Heart right ventricle (tissue), 16 donors: ENCODE data around the gene FNDC10. TPM values are rescaled to one million over a fixed set of nuclear protein-coding genes. Genes with fewer than 3 reads are reported as not detected.

Experiments
- ATAC-seq, 8 donors: fragments of 200-7000 bp; cut with Tn5 transposase; one replicate each; pipeline ENCODE4 v1.9.1; 2020; ENCODE audit warnings: mild to moderate bottlenecking in 8 of 8, moderate library complexity in 8 of 8, moderate number of reproducible peaks in 1 of 8
- DNase-seq, 2 donors: peaks; one replicate each; pipeline ENCODE4 v3.0.0-alpha.2; 2020
- H3K27ac ChIP-seq, 10 donors: fragments of 200-600 bp; sonication (generic) in 2 of 10; one replicate each; pipeline versions ENCODE4 v1.5.0 to v1.8.0; 2020 to 2022; ENCODE audit warnings: mild to moderate bottlenecking in 3 of 10
- H3K27me3 ChIP-seq, 7 donors: fragments of 200-600 bp; one replicate each; pipeline ENCODE4 v1.8.0; 2021 to 2022; ENCODE audit warnings: mild to moderate bottlenecking in 2 of 7
- H3K36me3 ChIP-seq, 9 donors: fragments of 200-600 bp; sonication (generic) in 1 of 9; one replicate each; pipeline versions ENCODE4 v1.5.0 to v1.8.0; 2020 to 2022; ENCODE audit warnings: mild to moderate bottlenecking in 2 of 9
- H3K4me1 ChIP-seq, 9 donors: fragments of 200-600 bp; sonication (generic) in 1 of 9; one replicate each; pipeline versions ENCODE4 v1.5.0 to v1.8.0; 2020 to 2022; ENCODE audit warnings: mild to moderate bottlenecking in 4 of 9
- H3K4me3 ChIP-seq, 10 donors: fragments of 200-600 bp; sonication (generic) in 2 of 10; one replicate each; pipeline versions ENCODE4 v1.5.0 to v1.8.0; 2020 to 2022; ENCODE audit warnings: mild to moderate bottlenecking in 7 of 10, moderate library complexity in 2 of 10
- H3K9me3 ChIP-seq, 11 donors: fragments of 200-600 bp in 10 of 11; sonication (generic) in 2 of 11; one replicate each; pipeline versions ENCODE4 v1.5.0 to v1.8.0; 2013 to 2022; ENCODE audit warnings: mild to moderate bottlenecking in 2 of 11, control low read depth in 1 of 11, moderate library complexity in 1 of 11
- CTCF ChIP-seq, 9 donors: fragments of 200-600 bp; sonication (generic) in 2 of 9; IDR thresholded peaks; one replicate each; pipeline versions ENCODE4 v1.5.0 to v1.8.0; 2021 to 2022; ENCODE audit warnings: antibody characterized with exemption in 9 of 9, mild to moderate bottlenecking in 5 of 9, moderate library complexity in 1 of 9
- WGBS, 2 donors: extraction: QIAGEN DNeasy Blood & Tissue Kit; methylation state at CpG; one replicate each; pipeline ENCODE4 v1.1.7; 2013; ENCODE audit warnings: inconsistent platforms in 1 of 2; 5-methylcytosine and 5-hydroxymethylcytosine counted together
- intact Hi-C, 10 donors: fragments of 100-400 bp; cut with DNase I; formaldehyde crosslinking; loops; one replicate each; pipeline versions ENCODE4 v1.11.1 to v1.14.2; 2022
- polyA plus RNA-seq, 2 donors: library from polyadenylated mRNA; stranded (reverse); fragments of 200-250 nt; gene quantifications; one replicate each; pipeline ENCODE4 v1.2.3, GENCODE V29; 2013
- total RNA-seq, 10 donors: library from RNA; stranded (reverse); fragmentation: NEBNext Ultra II Directional in 3 of 10; extraction: Animal tissue kit (Norgen Biotek cat#: 25700) in 3 of 10; gene quantifications; one replicate each; pipeline versions ENCODE4 v1.2.1 to v1.2.4, GENCODE V29; 2021 to 2023
- donor health status: Arrhythmogenic right ventricular cardiomyopathy.
- donor health status: ischemic (EF 13 %, LVEDD 7.1; RV severe dilation, severe dysfunction).
- donor health status: healthy with polysubstance abuse.
- donor health status: DM: no; HTN: yes; CAD: no.
- donor health status: DM: no; HTN: no; CAD: no.
- donor health status: ischemic (EF 25% LVEDD 6.9; RV normal size, moderate dysfunction).
- donor health status: ischemic (EF 25% LVEDD 5.7; RV mildly dilated, moderate dysfunction).
- donor health status: healthy.
- donor health status: DM: yes; HTN: yes; CAD: no.
- donor health status: Ischemic cardiomyopathy.
- donor health status: ischemic (EF 35%, LVEDD 5.7; RV mildly dilated, moderate dysfunction).
- donor health status: nonischemic (EF 11% LVEDD 7.7; RV severe dilation, severe dysfunction).
- donor health status: DM: yes; HTN: yes; CAD: no.
- donor health status: PGD.
- donor health status: ischemic (EF 29% LVEDD 5.4; RV normal size, mild dysfunction).
- donor health status: nonischemic (EF 23%, LVEDD 6.1; RV moderate dilation, normal function).

The FNDC10 gene
- total and polyA plus RNA-seq, 12 donors = 0.66 to 5.9 (median 2.3) TPM

DNA sequence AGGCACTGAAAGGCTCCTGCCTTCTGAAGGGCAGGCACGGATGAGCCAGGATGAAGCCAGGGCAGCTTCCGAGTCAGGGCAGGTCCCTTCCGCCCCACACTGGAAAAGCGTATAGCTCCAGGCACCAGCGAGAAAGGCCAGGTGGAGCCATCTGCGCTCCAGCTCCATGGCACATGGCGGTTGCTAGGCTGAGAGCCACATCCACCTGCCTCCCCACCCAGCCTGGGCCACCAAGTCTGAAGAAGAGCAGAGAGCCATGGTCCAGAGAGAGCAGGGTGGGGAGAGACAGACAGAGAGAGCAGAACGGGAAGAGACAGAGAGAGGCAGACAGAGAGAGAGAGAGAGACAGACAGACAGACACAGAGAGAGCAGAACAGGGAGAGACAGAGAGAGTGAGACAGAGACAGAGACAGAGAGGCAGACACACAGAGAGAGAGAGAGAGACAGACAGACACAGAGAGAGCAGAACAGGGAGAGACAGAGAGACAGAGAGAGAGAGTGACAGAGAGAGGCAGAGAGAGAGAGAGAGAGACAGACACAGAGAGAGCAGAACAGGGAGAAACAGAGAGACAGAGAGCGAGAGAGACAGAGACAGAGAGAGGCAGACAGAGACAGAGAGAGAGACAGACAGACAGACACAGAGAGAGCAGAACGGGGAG is 5.2 kb downstream of the FNDC10 start:
- TF ChIP-seq CTCF (IDR thresholded peaks at IDR 0.05) = no peak
- 59 to 65% methylated on average over 10 of the region's 10 CpGs for WGBS, 2 donors
- intact Hi-C loops = no loop called here

DNA sequence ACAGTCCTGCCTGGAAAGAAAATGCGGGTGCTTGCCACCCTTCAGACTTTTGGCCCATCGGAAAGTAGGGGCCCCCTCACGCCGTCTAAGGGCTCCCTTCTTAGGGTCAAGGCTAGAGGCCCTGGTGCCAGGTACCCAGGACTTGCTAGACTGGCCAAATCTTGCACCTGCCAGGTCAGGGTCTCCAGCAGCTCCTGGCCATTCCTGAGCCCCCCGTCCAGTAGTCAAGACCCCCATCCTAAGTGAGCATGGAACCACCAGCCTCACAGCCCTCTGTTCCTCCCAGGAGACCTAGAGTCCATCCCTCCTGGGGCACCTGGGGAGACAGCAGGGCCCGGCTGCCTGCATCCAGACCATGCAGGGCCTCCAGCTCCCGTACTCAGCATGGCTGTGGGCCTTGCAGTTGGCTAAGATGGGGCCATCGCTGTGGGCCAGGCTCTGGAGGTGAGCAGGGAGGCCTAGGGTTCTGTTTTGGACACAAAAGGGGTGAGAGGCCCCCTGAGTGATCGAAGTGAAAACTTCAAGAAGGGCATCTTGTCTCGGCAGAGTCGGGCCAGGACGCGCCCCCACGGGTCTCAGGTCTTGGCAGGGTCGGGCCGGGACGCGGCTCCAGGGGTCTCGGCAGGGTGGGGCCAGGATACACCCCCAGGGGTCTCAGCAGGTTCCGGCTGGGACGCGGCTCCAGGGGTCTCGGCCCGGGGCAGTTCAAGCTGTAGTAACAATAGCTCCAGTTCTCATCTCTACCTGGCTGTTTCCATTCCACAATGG is 5.9 kb downstream of the FNDC10 start:
- intact Hi-C loops = no loop called here
- Histone ChIP-seq H3K27me3 (peaks cover 7 to 40% (median 24%) of the 10 kb centered on the region in 7 donors), H3K36me3 (no peaks in the 10 kb centered on the region), H3K4me3 (no peak overlapping the region), H3K4me1 (peaks cover 0 to 18% (median 7%) of the 10 kb centered on the region in 9 donors), H3K27ac (no peak overlapping the region), H3K9me3 (no peaks in the 10 kb centered on the region)
- DNase-seq (no peak), ATAC-seq (no peak)
- 79 to 84% methylated on average over 24 of the region's 24 CpGs for WGBS, 2 donors
- TF ChIP-seq CTCF (IDR thresholded peaks at IDR 0.05) = no peak

More for the DNA sequence above, 5.2 kb downstream of the FNDC10 start:
- no peak for ATAC-seq
- Histone ChIP-seq H3K4me1 (peaks cover 0 to 22% (median 7%) of the 10 kb centered on the region in 9 donors), H3K27me3 (peaks cover 11 to 39% (median 26%) of the 10 kb centered on the region in 7 donors), H3K36me3 (no peaks in the 10 kb centered on the region), H3K27ac (no peak overlapping the region), H3K4me3 (no peak overlapping the region), H3K9me3 (no peaks in the 10 kb centered on the region)
- no peak for DNase-seq

- 84 to 89% methylated on average over 12 to 13 of the region's 13 CpGs for WGBS, 2 donors
- no peak for DNase-seq
- H3K36me3 ChIP-seq = no peaks in the 10 kb centered on the region
- intact Hi-C loops = no loop called here
- TF ChIP-seq CTCF (IDR thresholded peaks at IDR 0.05) = no peak
- H3K4me1 ChIP-seq = no peaks in the 10 kb centered on the region
- peaks cover 0 to 36% (median 12%) of the 10 kb centered on the region in 7 donors for H3K27me3 ChIP-seq
- H3K4me3 ChIP-seq = no peak overlapping the region
- no peaks in the 10 kb centered on the region for H3K9me3 ChIP-seq
- no peak for ATAC-seq
- H3K27ac ChIP-seq = no peak overlapping the region
These were observed 8.5 kb downstream of the FNDC10 start for GRCh38 chr1:1591452-1591851.

DNA sequence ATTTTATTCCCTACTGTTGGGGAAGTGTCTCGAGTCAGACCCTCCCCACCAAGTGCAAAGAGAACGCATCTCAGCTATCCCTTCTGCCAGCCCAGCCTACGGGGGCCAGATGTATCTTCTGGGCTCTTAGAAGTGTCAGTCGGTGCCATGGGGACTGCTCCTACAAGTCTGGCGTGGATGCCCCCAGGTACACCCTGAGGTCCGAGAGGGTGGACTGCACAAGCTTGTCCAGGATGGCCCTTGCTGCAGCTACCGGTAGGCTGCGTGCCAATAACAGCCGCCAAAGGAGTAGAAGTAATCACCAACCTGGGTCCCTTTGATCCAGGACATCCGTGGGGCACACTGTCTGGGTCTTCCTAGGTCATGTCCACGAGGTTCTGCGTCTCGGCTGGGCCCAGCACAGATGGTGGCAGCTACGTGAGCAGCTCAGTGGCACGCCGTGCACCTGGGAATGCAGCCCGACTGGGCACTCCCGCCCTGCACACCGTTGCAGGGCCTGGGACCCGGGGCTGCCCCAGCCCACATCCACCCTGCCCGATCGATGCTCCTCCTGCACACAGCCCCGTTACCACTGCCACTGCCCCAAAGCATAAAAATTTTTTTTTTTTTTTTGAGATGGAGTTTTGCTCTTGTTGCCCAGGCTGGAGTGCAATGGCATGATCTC is 16.5 kb downstream of the FNDC10 start:
- Histone ChIP-seq H3K9me3 (no peaks in the 10 kb centered on the region), H3K27ac (no peak overlapping the region), H3K4me3 (no peak overlapping the region), H3K4me1 (no peaks in the 10 kb centered on the region), H3K27me3 (peaks cover 0 to 51% (median 23%) of the 10 kb centered on the region in 7 donors), H3K36me3 (no peaks in the 10 kb centered on the region)
- DNase-seq (no peak), ATAC-seq (peak in 1 of 8 donors; percentile 14)
- intact Hi-C loops = no loop called here
- no peak for TF ChIP-seq CTCF (IDR thresholded peaks at IDR 0.05)
- 84 to 86% methylated on average over 23 of the region's 23 CpGs for WGBS, 2 donors
